Placental pericyte (primary cell): ENCODE data around the gene SLC2A4. TPM values are rescaled to one million over a fixed set of nuclear protein-coding genes. Genes with fewer than 3 reads are reported as not detected.

ENCODE experiments used
- total RNA-seq: library from RNA; depleted of rRNA; stranded (reverse); fragments of >200 nt; gene quantifications from 2 replicates; pipeline ENCODE4 v1.2.3, GENCODE V29; 2012

SLC2A4 gene
- 0.22 TPM in 1 of 2 replicates, not detected in the other for total RNA-seq

DNA sequence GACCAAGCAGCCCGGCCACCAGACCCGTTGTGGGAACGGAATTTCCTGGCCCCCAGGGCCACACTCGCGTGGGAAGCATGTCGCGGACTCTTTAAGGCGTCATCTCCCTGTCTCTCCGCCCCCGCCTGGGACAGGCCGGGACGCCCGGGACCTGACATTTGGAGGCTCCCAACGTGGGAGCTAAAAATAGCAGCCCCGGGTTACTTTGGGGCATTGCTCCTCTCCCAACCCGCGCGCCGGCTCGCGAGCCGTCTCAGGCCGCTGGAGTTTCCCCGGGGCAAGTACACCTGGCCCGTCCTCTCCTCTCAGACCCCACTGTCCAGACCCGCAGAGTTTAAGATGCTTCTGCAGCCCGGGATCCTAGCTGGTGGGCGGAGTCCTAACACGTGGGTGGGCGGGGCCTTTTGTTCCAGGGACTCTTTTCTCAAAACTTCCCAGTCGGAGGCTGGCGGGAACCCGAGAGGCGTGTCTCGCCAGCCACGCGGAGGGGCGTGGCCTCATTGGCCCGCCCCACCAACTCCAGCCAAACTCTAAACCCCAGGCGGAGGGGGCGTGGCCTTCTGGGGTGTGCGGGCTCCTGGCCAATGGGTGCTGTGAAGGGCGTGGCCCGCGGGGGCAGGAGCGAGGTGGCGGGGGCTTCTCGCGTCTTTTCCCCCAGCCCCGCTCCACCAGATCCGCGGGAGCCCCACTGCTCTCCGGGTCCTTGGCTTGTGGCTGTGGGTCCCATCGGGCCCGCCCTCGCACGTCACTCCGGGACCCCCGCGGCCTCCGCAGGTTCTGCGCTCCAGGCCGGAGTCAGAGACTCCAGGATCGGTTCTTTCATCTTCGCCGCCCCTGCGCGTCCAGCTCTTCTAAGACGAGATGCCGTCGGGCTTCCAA is at the start of gene SLC2A4:
TSS of gene SLC2A4 (plus strand) at position 645 of the 879 bp plus-strand sequence. CDS start at position 862, 217 bp downstream.

GRCh38 chr17:7234083-7234951 is 47.2 kb upstream of the SLC2A4 start, which contains the start of gene DVL2:
Gene DVL2 (minus strand): TSS chr17:7234517. CDS start chr17:7234262, 255 bp downstream.

GRCh38 chr17:7239091-7240027 is 42.2 kb upstream of the SLC2A4 start, which contains the start of gene PHF23:
Gene PHF23 (minus strand): TSS chr17:7239457. CDS start chr17:7239279, 178 bp downstream.

GRCh38 chr17:7241783-7242716 is 39.5 kb upstream of the SLC2A4 start, which contains the start of gene GABARAP:
Gene GABARAP (minus strand): TSS chr17:7242449. CDS start chr17:7242330, 119 bp downstream.

GRCh38 chr17:7251661-7252175 is 29.8 kb upstream of the SLC2A4 start, which contains the start of gene CTDNEP1:
Gene CTDNEP1 (minus strand): TSS chr17:7251734. CDS start chr17:7251296, 438 bp downstream.

GRCh38 chr17:7252176-7253043 is 29.1 kb upstream of the SLC2A4 start, which contains the start of gene ELP5:
Gene ELP5 (plus strand): TSS chr17:7252215. CDS start chr17:7252551, 336 bp downstream.

GRCh38 chr17:7262192-7262934 is 19.2 kb upstream of the SLC2A4 start, which contains the start of gene CLDN7:
Gene CLDN7 (minus strand): TSS chr17:7262478. CDS start chr17:7262043, 435 bp downstream.

DNA sequence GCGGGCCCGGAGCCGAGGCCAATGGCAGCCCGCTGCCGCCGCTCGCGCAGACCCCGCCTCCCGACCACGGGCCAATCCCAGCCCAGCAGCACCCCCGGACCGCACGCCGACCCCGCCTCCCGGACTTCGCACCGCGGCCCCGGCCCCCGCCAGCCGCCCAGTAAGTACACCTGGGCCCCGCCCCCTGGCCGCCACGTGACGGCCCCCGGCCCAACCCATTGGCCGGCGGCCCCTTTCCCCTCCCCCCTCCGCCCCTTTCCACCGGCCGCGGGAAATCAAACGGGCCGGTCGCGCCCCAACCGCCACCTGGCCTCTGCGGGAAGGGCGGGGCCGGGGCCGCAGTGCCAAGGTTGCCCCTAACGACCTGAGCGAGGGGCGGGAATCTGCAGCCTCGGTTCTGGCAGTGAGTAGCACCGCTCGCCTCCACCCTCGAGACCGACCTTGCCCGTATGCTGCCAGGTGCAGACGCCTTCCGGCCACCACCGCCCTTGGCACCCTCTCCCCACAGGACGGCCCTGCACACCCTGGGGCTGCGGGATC is 13.2 kb downstream of the SLC2A4 start, which contains the start of gene YBX2:
TSS of gene YBX2 (minus strand) at position 26 of the 540 bp plus-strand sequence. CDS start 139 bp downstream, outside the sequence.

GRCh38 chr17:7306911-7307685 is 25.6 kb downstream of the SLC2A4 start, which contains the start of gene EIF5A:
Gene EIF5A (plus strand): TSS chr17:7307628. CDS start chr17:7309636, 2,008 bp downstream.

GRCh38 chr17:7314719-7315569 is 33.4 kb downstream of the SLC2A4 start, which contains the start of gene GPS2:
Gene GPS2 (minus strand): TSS chr17:7315360. CDS start chr17:7315052, 308 bp downstream.

GRCh38 chr17:7328840-7329373 is 47.4 kb downstream of the SLC2A4 start, which contains the start of gene NEURL4:
Gene NEURL4 (minus strand): TSS chr17:7329335. CDS start chr17:7329312, 23 bp downstream.

GRCh38 chr17:7336240-7337175 is 55.0 kb downstream of the SLC2A4 start, which contains the start of gene ACAP1:
Gene ACAP1 (plus strand): TSS chr17:7336529. CDS start chr17:7336735, 206 bp downstream.

